ENCODE results near the gene MAK.
A peak's percentile ranks its signal among the peaks of the same experiment; 100 is the strongest.
"Not testable (repeated sequence)": the region's sequence is repeated elsewhere in the genome, so short reads cannot be mapped to it uniquely, and the experiment has no call there.

Gene MAK

DNA sequence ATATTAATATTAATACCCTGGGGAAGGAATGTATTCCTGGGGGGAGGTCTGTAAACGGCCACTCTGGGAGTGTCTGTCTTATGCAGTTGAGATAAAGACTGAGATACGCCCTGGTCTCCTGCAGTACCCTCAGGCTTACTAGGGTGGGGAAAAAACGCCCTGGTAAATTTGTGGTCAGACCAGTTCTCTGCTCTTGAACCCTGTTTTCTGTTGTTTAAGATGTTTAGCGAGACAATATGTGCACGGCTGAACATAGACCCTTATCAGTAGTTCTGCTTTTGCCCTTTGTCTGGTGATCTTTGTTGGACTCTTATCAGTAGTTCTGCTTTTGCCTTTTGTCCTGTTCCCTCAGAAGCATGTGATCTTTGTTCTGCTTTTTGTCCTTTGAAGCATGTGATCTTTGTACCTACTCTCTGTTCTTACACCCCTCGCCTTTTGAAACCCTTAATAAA lies 15.5 kb upstream of the MAK start:
- not testable (repeated sequence) for DNase-seq (ENCODE audit: low spot score)

DNA sequence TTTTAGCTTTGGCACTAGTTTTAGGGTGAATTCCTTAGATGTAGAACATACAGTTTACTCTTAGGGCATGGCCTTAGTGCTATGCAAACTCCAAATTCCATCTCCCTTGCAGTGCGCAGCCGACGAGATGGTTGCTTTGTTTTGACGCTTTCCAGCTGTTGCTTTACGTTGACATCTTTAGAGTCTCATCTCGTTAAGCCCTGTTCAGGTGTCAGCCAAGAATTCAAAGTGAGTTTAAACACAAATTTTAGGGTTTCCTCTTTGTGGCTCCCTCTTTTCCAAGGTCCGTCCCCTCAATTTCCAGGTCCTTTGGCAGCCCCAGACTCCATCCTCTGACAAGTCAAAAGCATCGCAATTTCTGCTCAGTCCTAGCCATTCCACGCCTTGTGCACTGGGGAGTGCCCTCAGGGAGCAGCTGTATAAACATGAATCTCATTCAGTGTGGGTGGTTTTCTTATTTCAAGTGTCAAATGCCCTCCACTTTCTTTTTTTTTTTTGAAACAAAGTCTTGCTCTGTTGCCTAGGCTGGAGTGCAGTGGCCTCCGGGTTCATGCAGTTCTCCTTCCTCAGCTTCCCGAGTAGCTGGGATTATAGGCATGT lies 14.1 kb upstream of the MAK start:
- no peak for DNase-seq (ENCODE audit: low spot score)

DNA sequence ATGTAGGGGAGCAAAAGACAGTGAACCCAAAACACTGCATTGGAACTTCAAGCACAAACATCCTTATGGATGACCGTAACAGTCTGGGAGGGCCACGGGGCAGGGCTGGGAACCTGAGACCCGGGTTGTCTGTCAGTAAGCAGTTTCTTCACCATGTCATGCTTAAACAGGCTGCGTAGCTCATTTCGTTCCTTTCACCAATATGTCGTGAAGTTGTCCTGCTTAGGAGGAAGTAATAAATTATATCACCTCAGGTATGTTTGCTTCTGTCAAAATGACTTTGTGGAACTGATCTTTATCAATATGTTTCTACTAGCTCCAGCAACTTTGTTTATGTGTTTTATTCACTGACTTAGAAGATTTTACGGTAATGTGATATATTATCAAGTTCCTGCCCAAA lies 12.4 kb upstream of the MAK start:
- no peak for DNase-seq (ENCODE audit: low spot score)

DNA sequence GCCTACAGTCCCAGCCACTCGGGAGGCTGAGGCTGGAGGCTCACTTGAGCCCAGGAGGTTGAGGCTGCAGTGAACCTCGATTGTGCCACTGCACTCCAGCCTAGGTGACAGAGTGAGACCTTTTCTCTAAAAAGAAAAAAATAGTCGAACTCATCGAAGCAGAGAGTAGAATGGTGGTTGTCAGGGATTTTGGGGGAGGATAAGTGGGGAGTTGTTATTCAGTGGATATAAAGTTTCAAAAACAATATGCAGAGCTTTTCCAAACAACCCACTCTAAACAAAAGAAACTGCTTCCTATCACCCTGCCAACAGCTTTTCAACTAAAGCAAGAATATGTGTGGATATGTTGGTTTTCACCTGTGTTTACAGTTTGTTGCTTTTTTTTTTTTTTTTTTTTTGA lies 11.6 kb upstream of the MAK start:
- no peak for DNase-seq (ENCODE audit: low spot score)

DNA sequence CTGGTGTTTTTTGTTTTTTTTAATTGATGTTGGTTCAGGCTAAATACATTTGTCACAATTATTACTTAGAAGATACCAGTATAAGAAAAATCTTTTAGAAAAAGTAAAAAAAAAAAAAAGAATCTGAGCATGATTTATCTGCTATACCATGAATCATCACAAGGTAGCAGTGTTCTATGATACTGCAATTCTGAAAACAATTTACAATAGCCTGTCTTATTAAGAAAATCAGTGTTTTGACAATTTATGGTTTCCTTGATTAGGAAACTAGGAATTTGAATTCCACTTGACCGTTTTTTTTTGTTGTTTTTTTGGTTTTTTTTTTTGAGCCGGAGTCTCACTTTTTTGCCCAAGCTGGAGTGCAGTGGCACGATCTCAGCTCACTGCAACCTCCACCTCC lies 9.3 kb upstream of the MAK start:
- no peak for DNase-seq (ENCODE audit: low spot score)

DNA sequence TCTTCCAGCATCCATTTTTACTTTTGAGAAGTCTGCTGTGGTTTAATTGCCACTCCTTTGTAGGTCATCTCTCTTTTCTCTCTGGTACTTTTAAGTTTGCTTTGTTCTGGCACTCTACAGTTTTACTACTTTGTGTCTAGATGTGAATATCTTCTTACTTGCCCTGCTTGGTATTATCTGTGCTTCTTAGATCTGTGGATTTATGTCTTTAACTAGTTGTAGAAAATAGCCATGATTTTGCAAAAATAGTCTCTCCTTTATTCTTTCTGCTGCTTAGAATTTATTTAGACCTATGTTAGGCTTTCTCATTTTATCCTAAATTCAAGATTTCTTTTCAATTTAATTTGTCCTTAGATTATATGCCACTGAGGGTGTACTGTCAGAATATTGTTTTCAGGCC lies 5.2 kb upstream of the MAK start:
- no peak for DNase-seq (ENCODE audit: low spot score)

DNA sequence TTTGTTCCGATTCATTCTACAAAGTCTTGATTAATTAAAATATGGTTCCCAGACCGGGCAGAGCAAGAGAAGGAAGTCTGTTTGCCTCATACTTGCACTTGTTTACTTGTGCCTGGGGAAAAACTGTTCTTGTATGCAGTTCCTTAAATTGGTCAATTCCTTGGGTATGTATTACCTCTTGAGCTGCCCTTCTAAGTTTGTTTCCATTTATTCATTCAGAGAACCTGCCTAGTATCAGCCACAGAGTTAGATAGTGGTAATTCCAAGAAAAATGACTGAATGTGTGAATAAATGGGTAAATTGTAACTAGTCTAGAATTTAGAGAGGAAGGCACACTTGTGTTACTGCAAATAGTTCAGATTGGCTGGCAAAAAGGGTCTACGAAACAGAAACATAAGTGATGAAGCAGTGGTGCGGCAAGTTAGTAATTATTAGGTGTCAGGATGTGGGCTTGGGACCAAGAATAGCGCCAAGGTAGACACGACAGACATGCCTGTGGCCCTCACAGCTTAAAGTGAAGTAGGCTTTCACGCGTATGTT lies 525 bp upstream of the MAK start:
- DNase-seq (ENCODE audit: low spot score) = no peak

DNA sequence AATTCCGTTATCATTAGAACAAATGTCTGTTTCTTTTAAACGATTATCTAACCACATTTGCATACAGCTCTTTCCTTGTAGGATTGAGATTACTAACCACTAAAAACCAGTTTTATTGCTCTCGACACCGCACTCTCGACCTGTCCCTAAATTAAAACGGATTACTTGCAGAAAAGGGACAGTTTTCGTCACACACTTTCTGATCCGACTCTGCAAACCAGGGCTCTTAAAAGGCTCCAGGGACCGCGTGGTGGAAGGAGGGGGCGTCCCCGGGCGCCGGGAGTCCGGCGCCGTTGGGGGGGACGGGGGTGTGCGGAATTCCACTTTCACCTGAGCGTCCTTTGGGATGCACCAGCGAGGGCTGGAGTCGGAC lies 731 bp downstream of the MAK start:
- DNase-seq (ENCODE audit: low spot score) = no peak

DNA sequence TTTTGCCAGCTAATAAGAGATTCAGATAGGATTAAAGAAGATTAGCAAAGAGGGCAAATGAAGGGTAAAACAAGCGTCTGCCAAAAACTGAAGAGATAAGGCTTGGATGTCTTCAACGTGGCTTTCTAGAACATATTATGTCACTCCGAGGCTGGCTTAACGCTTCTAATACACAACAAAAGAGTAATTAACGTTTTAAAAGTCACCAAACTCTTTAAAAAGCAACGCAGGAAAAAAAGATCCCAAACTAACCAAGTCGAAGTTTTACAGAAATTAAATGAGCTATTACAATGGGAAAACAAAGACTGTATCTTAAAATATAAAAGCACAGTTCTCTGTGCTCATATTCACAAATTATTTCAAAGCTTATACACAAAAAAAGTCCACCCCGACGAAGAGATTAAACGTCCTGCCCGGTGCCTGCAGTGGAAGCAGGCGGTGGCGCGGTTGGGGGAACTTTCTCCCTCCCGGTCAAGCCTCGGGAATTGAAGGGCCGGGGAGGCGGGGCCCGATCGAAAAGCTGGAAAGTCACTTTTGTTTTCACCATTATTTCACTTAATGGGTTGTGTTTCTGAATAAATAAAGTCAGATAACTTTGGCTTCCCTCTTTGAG lies 1.2 kb downstream of the MAK start:
- DNase-seq (ENCODE audit: low spot score) = peak; percentile 6

DNA sequence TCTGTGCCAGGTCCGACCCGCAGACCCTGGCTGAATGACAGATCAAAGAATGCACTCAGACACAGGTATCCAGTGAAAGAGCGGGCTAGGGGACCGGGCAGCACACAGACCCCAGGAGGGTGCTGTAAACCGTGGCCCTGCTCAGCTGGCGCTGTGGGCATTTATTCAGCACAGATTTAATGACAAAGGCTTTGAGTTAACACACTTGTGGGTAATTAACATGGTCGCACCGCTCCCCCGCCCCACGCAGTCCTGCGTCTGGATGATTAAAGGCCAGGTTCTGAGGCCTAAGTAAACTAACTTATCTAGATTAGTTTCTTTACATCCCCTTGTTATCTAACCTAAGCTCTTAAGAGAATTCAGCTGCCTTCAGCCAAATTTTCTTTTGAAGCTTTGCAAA lies 3.5 kb downstream of the MAK start:
- no peak for DNase-seq (ENCODE audit: low spot score)

DNA sequence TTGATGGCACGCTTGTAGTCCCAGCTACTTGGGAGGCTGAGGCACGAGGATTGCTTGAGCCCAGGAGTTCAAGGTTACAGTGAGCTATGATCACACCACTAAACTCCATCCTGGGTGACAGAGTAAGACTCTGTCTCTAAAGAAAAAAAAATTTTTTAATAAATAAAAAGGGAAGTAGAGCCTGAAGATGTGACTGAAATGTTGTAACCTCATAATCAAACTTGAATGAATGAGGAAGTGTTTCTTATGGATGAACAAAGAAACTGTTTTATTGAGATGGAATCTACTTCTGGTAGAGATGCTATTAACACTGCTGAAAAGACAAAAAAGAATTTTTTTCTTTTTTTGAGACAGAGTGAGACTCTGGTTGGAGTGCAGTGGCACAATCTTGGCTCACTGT lies 6.7 kb downstream of the MAK start:
- DNase-seq (ENCODE audit: low spot score) = no peak

DNA sequence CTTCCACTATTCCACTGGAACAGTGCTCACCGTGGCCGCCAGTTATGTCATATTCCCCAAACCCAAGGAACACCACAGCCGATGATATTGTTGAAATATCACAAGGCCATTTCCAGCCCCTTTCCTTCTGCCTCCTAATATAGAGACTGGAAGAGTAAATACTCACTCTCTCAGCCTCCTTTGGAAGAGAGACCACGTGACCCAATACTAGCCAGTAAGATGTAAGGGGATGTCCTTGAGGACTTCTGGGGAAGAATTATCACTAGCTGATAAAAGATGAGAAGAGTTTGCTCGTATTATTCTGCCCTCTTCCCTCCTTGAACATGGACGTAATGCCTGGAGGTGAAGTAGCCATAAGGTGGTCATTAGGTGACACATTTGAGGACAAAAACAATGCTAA lies 13.5 kb downstream of the MAK start:
- DNase-seq (ENCODE audit: low spot score) = no peak

DNA sequence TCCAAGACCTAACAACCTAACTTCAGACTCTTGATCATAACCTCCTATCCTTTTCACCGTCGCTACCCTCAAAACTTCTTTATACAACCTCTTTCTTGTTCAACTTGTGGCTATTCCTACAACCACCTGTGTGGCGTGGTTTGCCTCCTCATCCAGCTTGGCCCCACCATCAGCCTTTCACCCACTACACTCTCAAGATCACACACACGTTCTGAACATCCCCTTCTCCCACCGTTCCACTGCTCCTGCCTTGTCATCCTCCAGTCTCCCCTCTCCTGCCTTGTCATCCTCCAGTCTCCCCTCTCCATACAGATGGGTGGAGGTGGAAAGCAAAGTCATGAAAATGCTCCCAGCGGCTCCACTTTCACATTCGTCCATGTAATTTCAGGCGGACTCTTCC lies 14.0 kb downstream of the MAK start:
- no peak for DNase-seq (ENCODE audit: low spot score)

DNA sequence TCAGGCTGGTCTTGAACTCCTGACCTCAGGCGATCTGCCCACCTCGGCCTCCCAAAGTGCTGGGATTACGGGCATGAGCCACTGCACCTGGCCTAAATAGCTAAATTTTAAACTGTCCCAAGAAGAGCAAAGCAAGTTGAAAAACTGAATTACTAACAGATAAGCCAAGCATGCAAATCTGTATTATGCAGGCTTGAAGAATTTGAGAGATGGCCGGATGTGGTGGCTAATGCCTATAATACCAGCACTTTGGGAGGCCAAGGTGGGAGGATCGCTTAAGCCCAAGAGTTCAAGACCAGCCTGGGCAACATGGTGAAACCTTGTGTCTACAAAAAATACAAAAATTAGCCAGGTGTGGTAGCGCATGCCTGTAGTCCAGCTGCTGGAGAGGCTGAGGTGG lies 24.2 kb downstream of the MAK start:
- not testable (repeated sequence) for DNase-seq (ENCODE audit: low spot score)

DNA sequence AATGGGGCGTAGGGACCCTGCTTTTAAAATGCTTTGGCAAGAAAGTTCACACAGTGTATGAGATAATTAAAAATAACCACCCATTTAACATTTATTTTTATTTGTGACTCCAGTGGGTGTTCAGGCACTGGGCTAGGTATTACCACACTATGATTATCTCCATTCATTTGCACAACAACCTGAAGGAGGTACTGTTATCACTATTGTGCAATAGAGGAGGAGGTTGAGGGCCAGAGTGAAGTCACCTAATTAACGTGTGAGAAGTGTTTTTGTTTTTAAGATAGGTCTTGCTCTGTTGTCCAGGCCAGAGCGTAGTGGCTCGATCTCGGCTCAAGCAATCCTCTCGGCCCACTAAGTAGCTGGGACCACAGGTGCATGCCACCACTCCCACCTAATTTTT lies 29.2 kb downstream of the MAK start:
- no peak for DNase-seq (ENCODE audit: low spot score)

DNA sequence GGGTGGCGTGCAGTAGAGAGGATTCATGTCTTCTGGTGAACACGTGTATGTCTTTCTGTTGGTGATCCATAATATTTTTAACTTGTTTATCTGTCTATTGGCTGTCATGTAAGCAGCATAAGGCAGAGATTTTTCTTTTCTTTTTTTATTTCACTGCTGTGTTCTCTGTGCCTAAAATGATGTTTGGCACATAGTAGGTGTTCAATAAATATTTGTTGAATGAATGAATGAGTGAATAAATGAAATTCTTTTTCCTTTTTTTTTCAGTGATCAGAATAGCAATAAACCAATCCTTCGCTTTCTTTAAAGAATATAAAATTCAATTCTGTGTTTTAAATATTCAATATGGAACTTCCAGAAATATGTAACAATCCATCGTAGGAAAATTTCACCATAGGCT lies 30.0 kb downstream of the MAK start:
- DNase-seq (ENCODE audit: low spot score) = no peak

DNA sequence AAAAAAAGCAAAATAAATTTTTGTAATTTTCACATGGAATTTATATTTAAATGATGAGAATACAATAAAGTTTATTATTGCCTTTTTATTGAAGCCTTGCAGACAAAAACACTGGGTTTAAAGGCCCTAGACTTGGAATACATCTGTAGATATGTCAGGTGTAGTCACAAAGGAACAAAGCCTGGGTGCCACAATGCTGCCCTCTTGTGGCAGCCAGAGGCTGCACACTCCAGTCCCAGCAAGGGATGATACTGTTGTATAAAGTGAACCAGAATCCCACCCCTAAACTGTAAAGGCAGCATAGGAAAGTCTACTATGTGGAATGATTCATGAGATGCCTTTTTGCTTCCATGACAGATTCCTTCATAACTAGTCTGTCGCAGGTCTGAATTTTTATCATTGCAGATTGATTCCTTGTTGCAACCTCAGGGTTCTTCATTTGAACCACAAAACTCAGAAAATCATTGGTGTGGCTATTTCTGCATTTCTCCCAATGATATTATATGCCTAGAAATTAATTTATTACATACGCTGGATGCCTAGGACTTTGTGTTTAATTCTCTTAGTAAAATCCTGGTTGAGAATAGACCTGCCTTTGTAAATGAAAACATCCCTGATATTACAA lies 37.0 kb downstream of the MAK start:
- DNase-seq (ENCODE audit: low spot score) = peak; percentile 36

DNA sequence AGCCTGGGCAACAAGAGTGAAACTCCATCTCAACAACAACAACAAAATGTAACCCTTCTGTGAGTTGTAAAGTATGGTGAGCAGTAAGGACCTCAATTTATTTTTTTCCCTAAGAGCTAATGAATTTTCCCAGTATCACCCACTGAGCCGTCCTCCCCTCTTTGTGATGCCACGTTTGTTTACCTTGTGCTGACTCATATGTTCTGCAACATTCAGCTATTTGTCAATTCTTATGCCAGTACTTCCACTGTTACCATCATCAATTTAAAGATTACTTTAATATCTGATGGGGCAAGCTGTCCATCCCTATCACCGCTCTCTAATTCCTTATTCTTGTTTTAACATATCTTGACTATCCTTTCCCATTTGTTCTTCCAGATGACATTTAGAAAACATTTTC lies 37.5 kb downstream of the MAK start:
- DNase-seq (ENCODE audit: low spot score) = peak; percentile 11

DNA sequence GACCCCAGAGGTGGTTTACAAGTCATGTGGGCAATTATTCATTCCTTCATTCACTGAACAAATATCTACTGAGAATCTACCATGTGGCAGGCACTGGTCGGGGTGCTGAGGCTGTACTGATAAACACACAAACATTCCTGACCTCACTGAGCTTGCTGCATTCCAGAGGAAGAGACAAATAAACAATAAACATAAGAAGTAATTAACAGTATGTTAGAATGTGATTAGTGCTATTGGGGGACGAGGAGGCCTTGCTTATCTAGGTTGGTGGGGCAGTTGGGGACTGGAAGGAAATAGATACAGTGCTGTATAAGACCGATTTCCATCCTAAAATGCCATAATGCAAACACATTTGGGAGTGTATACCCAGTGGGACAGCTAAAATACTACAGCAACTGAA lies 44.1 kb downstream of the MAK start:
- DNase-seq (ENCODE audit: low spot score) = no peak

DNA sequence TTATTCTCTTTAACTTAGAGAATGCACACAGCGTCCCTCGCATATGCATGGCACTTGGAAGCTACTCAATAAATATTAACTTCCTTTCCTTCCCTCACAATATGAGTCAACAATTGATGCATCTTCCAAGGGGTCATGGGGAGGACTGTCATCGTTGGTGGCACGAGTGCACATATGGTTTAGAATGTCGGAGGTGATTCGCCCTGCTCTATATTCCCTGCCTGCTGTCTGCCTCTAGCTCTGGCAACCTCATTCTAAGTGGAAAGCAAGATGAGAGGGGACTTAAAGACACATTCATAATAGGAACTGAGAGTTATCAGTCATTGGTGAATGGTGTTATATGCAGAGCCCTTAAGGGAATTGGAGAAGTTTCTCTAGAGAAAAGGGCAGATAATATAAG lies 44.6 kb downstream of the MAK start:
- DNase-seq (ENCODE audit: low spot score) = no peak

DNA sequence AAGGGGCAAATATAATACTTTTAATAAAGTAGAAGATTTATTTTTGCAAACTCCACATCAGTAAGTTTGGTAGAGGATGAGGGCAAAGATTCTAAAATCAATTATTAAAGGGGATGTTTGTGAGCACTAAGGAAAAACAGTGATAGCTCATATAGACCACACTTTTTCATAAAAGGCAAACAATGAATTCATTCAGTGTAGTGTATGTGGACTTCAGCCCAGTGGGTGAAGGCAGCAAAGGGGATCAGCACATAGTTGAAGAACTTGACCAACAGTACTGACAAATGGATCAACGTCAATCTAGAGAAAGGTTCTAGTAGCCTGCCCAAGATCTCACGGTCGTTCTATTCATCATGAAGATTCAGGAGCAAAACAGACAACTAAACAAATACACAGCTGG lies 45.3 kb downstream of the MAK start:
- no peak for DNase-seq (ENCODE audit: low spot score)

DNA sequence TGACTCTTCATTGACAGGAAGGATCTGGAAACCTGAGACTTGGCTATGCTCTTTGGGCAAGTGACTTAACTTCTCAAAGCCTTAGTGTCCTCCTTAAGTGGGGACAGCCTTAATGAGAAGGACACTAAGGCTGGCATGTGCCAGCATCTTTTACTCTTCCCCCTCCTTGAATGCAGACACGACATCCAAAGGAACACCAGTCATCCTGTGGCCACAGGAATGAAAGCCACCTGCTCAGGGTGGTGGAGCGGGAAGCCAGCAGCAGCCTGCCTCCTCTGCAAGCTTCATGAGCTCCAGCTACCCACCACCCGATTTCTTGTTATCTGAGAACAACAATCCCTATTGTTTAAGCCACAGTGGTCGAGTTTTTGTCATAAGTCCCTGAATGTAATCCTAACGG lies 46.2 kb downstream of the MAK start:
- DNase-seq (ENCODE audit: low spot score) = no peak

DNA sequence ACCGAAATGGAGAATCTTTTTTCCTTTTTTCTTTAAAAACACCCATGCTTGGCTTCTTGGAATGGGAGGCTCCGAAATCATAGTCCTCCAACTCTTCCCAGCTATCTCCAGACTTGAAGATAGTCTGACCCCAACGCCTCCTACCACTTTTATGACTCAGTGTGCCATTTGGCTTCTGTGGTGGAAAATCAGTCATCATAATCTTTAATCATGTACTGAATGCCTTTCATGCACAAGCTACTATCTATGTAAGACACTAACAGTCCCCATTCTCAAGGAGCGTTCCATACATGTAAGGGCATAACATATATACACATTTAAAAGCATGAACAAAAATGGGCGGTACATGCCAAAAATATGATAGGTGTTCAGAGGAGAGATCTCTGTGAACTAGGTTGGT lies 46.7 kb downstream of the MAK start:
- DNase-seq (ENCODE audit: low spot score) = no peak

DNA sequence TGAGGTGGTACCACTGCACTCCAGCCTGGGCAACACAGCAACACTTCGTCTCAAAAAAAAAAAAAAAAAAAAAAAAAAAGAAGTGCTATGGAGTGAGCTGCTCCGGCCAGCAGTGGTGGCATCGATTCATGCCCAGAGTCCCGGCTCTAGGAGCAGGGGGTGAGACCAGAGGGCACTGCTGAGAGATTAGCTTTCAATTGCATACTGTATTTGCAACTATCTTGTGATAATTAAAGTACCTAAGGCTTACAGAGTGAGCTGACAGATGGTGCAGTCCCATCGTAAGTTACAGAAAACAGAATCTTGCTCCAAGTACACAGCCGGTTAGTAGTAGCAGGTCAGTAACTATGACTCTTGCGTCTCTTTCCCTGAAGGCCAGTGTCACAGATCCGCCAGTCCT lies 59.3 kb downstream of the MAK start:
- no peak for DNase-seq (ENCODE audit: low spot score)

Measured in SW480 (cell line).